Stimulated activated CD4-positive, alpha-beta T cell treated with anti-CD3 and anti-CD28 coated beads, TNF-alpha, amount 100 ng/mL, for 1 hour (primary cell): ENCODE results near the gene PHLDB2.

ENCODE experiments used
- DNase-seq, 3 donors: peaks; one replicate each; pipeline ENCODE4 v3.0.0-alpha.2; 2020; ENCODE audit warnings: low read depth in 3 of 3, low spot score in 1 of 3

The PHLDB2 gene

DNA sequence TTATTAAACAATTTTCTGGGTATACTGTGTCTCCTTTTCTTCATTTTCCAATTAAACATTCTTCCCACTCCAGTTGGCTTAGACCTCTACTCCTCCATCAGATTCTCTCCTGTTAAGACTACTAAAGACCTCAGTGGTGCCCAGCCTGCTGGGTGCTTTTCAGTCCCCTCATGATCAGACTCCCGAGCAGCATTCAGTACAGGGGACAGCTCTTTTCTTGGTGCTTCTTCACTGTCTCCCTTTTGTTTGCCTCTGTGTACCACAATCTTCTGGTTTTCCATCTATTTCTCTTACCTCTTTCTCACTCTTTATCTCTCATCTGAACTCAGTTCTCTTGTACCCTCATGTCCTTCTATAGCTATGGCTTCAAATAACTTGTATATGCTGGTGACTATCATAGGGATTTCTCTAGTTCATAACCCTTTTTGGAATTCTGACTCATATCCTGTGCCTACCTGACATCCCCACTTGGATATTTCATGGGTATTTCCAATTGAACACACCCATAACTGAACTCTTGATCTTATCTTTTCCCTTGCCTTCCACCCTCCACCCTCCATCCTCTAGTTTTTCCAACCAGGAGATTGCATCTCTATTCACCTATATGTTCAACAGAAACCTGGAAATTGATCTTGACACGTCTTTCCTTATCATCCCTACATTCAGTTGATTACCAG lies 64.2 kb downstream of the PHLDB2 start:
- no peak for DNase-seq

DNA sequence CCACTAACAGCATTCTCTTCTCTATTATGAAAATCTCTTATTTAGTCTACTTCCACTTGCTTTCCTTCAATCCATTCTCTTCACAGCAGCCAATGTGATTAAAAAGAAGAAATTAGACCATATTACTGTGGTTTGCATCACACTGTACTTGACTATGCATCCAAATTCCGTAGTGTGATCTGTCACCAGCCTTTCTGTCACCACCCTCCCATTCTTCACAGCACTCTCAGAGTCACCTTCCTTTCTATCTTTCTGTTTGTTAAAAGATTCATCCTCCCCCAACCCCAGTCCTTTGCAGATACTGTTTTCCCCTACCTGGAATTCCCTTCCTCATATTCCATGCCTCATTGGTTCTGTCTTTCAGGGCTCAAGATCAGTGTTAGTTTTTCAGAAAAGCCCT lies 64.7 kb downstream of the PHLDB2 start:
- DNase-seq = no peak

- no peak for DNase-seq
Observed at GRCh38 chr3:111924283-111924682, 65.2 kb downstream of the PHLDB2 start.

DNA sequence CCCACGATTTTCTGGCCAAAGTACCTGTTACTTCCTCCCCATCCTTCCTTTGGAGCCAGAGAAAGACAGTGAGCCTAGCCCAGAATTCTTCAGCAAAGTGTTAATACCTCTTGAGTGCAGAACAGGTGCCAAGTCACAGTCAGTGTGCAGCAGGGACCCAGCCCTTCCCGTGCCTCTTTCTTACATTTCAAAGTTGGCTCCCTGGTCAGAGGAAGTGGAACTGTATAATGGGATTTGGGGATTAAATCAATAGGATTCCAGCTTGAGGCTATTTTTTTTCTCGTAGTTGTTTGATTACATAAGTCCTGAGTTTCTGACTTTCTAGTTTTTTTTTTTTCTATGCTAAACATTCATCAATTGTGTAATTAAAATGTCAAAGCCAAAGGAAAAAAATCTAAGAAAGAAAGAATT lies 67.2 kb downstream of the PHLDB2 start:
- no peak for DNase-seq

- no peak for DNase-seq
Observed at GRCh38 chr3:111928613-111929012, 69.5 kb downstream of the PHLDB2 start.

GRCh38 chr3:111929484-111929883 lies 70.4 kb downstream of the PHLDB2 start:
- no peak for DNase-seq

DNA sequence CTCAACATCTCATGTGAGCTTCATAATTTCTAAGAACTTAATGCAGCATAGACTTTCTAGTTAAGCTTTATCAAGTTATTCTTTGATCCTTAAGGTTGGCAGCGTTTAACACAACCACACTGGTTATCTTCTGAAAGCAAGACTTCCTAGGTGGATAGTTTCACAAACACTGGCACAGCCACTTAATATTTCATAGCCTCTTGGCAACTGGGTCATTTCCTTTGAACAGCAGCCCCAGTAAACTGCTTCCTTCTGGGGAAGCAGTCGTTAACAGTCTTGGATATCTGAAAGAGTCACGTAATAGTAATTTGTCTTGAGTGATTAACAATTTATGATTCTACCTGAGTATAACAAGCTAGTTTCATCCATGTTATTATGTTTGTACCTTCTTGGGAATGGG lies 73.9 kb downstream of the PHLDB2 start:
- no peak for DNase-seq

DNA sequence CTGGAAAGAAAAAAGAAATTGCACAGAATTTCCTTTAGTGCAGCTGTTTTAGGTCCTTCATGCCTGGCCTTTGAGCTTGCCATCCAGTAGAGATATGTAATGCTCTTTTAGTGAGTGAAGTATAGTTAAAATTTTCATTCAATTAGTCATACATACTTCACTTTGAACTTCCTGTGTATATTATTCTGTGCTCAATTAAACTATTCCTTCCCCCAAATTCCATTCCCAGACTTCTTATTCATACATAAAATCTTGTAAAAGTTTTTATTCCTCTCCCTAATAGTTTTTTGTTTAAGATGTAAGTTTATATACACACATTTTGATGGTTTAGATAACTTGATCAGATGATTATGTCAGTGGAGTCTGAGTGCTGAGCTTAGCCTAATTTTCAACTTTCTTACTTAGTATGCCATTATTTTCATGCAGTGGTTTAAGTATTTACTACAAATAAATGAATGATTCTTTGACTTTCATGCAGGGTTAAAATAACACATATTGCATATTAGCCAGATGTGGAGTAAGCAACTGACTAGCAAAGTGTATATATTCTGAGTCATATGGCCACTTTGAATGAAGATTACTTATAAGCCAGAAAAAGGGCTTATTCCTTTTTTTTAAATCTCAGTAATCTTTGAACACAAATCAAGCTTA lies 77.3 kb downstream of the PHLDB2 start:
- no peak for DNase-seq

DNA sequence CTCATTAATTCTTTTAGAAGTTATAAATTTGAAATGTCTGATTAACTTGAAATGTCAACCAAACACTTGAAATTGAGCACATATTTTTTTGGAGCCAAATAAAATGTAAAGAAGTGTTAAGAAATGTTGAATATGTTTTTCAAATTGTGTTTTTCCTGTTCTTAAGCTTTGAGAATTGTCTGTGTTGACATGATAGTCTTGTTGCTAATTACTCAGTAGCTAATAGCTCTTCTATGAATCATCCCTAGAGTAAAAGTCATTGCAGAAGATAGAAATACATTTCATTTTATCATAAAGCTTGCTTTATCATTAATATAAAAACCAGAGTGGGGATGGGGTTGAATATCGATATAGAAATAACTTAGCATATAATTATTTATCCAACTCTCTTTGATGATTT lies 77.9 kb downstream of the PHLDB2 start:
- no peak for DNase-seq

DNA sequence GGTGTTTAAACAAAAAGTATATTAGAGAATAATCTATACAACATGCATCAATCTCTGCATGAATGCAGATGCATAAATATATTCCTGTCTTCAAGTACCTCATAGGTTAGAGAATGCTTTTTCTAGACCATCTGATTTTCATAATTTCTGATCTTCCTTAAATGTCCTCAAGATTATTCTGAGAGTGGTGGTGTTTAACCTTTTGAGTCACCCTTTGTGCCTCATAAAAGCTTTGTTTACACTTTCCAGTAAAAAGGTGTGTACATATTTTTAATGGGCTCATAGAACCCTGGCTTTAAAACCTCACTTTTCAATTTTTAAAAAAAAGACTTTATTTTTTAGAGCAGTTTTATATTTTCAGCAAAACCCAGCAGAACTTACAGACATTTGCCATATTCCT lies 78.8 kb downstream of the PHLDB2 start:
- no peak for DNase-seq

DNA sequence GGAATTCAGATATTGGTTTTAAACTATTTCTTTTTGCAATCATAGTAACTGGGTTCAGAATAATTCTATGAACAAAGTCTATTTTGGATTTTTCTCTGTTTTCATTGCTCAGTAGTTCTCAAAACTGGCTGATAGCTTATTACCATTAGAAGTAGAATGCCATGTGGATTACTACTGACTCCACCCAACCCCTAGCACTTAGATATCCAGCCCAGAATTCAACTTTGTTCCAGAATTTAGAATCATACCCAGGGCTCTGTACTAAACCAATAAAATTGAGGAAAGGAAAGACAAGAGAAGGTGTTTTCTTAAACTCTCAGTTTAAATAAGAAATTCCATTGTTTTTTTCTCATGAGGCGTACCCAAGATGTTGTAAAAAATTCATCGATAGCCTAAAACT lies 80.8 kb downstream of the PHLDB2 start:
- no peak for DNase-seq

DNA sequence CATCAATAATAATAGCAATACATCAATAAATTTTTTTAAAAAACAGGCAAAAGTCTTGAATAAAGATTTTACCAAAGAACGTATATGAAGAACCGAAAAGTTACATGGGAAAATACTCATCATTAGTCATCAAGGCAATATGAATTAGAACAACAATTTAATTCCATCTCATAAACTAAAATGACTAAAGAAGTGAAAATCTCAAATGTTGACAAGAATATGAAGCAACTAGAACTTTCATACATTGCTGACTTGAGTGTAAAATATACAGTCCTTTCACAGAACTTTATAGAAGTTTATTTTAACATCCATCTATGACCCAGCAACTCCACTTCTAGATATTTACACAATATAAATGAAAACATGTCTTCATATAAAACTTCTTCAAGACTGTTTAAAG lies 84.5 kb downstream of the PHLDB2 start:
- DNase-seq = no peak

GRCh38 chr3:111944372-111944771 lies 85.3 kb downstream of the PHLDB2 start:
- DNase-seq = no peak

DNA sequence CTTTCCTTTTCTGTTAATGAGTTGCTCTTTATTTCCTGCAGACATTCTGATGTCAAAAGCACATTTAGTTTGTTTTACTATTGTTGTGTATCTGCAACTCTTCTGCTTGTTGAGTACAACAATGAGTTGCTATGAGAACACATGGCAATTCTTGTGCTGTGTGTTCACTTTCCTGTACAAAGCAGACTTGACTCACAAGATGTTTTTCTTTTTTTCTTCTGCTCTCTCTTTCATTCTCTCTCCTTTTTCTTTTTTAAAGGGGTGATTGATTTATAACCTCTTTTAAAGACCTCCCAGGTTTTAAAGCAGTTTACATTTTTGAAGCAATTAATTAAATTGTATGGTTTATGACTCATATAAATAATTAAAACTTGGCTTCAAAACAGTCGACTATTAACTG lies 88.2 kb downstream of the PHLDB2 start:
- no peak for DNase-seq

GRCh38 chr3:111948786-111949185 lies 89.7 kb downstream of the PHLDB2 start:
- DNase-seq = no peak

DNA sequence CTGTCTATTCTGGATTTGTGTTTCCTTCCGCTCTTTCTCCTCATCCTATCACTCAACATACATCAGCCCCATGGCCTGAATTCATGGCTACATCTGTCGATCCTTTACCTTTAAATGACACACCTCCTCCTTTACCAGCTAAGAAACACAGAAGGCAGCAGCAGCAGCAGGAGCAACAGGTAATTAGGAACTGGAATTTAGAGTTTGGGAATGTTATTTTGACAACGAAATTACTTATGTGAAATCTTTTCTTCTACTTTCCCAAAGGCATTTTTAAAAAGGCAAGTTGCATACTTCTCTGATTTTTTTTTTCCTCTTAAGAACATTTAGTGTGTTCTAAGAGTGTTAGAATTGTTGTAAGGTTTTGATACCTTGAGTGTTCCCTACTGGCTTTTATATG lies 90.6 kb downstream of the PHLDB2 start:
- DNase-seq = no peak

DNA sequence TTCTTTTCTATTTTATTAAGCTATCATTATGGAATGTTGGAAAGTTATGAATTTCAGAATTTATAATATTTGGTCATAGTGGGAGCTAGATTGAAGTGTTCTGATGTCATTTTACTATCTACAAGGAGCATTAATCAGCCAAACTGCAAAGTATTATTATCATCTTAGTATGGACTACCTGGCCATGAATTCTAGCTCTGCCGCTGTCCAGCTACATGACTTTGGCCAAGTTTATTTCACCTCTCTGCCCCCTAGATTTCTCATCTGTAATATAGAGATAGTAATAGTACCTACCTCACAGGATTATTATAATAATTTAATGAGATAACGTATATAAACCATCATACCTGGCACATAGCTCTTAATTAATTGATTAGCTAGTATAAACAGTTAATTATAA lies 92.0 kb downstream of the PHLDB2 start:
- no peak for DNase-seq

DNA sequence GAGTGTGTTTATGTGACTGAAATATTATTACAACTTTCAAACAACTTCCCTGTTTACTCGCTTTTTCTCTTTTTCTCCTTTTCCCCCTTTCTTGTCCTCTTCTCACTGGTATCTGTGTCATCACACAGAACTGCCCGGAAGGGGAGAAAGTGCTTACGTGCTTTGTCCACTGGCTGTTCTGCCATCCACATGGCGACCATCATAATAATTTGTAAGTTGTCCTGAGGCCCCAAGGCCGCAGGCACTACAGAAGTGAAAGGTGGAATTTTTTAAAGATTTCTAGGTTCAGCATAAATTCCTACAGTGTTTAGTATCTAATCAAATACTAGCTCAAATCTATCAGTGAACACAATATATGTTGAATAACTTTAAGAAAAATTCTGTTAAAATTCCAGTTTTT lies 93.0 kb downstream of the PHLDB2 start:
- no peak for DNase-seq

DNA sequence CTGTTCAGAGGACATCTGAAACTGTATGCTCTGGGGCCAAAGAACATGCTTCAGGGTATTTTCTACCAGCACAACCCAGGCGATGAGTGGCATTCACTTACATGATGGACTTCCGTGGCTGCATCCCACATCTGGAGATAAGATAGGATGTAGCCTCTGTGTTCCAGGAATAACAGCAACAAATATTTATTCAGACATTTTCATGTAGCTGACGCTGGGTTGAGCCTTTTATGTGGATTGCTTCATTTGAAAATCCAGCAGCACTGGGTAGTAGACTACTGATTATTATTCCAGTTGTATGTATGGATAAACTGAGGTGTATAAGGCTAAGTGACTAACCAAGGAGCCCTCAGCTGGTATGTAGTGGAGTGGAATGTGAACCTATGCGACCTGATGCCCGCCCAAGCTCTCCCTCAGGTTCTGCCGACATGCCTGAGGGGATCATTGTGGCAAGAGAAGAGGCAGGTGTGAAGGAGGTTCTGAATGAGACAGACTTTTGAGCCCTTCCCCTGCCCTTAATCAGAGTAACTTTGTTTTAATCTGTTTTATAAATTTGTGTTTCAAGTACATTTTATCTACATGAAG lies 93.9 kb downstream of the PHLDB2 start:
- DNase-seq = no peak

DNA sequence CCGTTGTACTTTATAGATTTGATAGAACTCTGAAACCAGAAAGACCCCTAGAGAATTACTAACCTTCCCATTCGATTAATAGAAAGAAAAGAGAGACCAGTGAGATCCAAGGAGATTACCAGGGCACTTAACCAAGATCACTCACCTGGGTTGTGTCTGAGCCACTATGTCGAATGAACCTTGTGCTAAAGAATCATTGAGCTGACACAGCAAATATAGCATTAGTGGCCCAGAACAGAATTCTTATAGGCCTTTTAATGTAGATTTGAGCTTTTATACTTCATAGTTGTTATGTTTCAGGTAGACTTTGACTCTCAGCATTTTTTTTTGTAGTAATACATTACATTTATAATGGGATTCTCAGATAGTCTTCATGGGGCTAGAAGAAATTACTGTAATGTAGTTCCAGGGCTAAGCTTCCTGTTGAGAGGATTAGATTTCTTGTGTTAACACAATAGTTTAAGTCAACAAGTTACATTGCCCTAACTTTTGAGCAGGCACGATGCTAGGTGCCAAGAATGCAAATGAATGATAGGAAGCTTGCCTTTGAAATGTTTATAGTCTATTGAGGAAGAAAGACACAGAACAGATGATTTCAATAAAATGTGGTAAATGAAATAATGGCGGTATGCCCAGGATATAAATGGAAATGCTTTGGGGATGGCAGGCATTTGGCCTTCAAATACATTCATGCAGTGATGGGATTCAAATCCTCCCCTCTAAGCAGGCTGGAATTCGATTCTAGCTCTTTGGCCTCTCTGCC lies 95.3 kb downstream of the PHLDB2 start:
- DNase-seq = no peak

- no peak for DNase-seq
Observed at GRCh38 chr3:111955876-111956275, 96.8 kb downstream of the PHLDB2 start.

GRCh38 chr3:111956449-111956848 lies 97.4 kb downstream of the PHLDB2 start:
- no peak for DNase-seq
